Measurements from ENCODE around the gene PGBD5. TPM values are rescaled to one million over a fixed set of nuclear protein-coding genes. Genes with fewer than 3 reads are reported as not detected.

The PGBD5 gene
- total and polyA plus RNA-seq, 4 donors = 0.54 to 3.0 (median 1.8) TPM

GRCh38 chr1:230382001-230382491, 44.1 kb downstream of the PGBD5 start:
- no peak for TF ChIP-seq CTCF (IDR thresholded peaks at IDR 0.05; ENCODE audit: control extremely low read depth, extremely low read depth)
- ATAC-seq (ENCODE audit: insufficient read depth, low FRiP score) = peak; percentile 59

DNA sequence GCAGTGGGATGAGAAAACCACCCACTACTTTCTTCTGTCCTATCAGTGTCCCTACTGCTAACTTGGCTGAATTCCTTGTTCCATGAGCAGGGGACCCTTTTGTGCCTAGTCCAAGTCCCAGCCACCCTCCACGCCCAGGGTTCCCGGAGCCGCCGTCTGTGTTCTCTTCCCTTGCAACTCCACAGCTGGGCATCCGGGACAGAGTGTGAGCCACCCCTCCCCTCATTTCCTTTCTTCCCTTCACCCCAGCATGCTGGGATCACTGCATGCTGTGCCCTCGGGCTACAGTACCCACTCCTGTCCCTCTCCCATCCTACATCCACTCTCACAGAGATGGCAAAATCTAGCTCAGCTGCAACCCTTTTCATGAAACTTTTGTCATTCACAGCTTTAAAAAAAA, 44.5 kb downstream of the PGBD5 start:
- Histone ChIP-seq H3K36me3 (ENCODE audit: control insufficient read depth in 4 of 4, insufficient read depth in 4 of 4, low read length in 4 of 4) (no peaks in the 10 kb centered on the region), H3K27me3 (ENCODE audit: control insufficient read depth in 3 of 3, insufficient read depth in 3 of 3, low read length in 2 of 3) (no peaks in the 10 kb centered on the region), H3K4me3 (no peak overlapping the region), H3K9ac (ENCODE audit: insufficient read depth in 1 of 2, low read length in 2 of 2) (no peak overlapping the region), H3K9me3 (ENCODE audit: control insufficient read depth in 4 of 4, insufficient read depth in 3 of 4, low read length in 3 of 4) (peaks cover 0 to 11% (median 3%) of the 10 kb centered on the region in 4 donors), H3K27ac (ENCODE audit: low read depth in 1 of 2, low read length in 1 of 2) (peak overlapping the region in 1 of 2 donors; percentile 65), H3K4me1 (ENCODE audit: control insufficient read depth in 5 of 5, insufficient read depth in 5 of 5, low read length in 5 of 5) (peaks cover 0 to 6% (median 0%) of the 10 kb centered on the region in 5 donors)
- DNase-seq (no peak), ATAC-seq (ENCODE audit: insufficient read depth, low FRiP score) (no peak)
- no peak for TF ChIP-seq CTCF (IDR thresholded peaks at IDR 0.05; ENCODE audit: control extremely low read depth, extremely low read depth)
- WGBS, 2 donors = 23 to 27% methylated on average over 6 of the region's 6 CpGs

More at GRCh38 chr1:230382001-230382491, 44.1 kb downstream of the PGBD5 start:
- Histone ChIP-seq H3K27ac (ENCODE audit: low read depth in 1 of 2, low read length in 1 of 2) (peak overlapping the region in 1 of 2 donors; percentile 32), H3K27me3 (ENCODE audit: control insufficient read depth in 3 of 3, insufficient read depth in 3 of 3, low read length in 2 of 3) (no peaks in the 10 kb centered on the region), H3K4me3 (no peak overlapping the region), H3K4me1 (ENCODE audit: control insufficient read depth in 5 of 5, insufficient read depth in 5 of 5, low read length in 5 of 5) (peaks cover 0 to 6% (median 0%) of the 10 kb centered on the region in 5 donors), H3K36me3 (ENCODE audit: control insufficient read depth in 4 of 4, insufficient read depth in 4 of 4, low read length in 4 of 4) (no peaks in the 10 kb centered on the region), H3K9ac (ENCODE audit: insufficient read depth in 1 of 2, low read length in 2 of 2) (no peak overlapping the region), H3K9me3 (ENCODE audit: control insufficient read depth in 4 of 4, insufficient read depth in 3 of 4, low read length in 3 of 4) (peaks cover 0 to 11% (median 3%) of the 10 kb centered on the region in 4 donors)
- DNase-seq = peak; percentile 47 to 70 (median 52)
- WGBS, 2 donors = 47 to 52% methylated on average over 7 of the region's 7 CpGs

DNA sequence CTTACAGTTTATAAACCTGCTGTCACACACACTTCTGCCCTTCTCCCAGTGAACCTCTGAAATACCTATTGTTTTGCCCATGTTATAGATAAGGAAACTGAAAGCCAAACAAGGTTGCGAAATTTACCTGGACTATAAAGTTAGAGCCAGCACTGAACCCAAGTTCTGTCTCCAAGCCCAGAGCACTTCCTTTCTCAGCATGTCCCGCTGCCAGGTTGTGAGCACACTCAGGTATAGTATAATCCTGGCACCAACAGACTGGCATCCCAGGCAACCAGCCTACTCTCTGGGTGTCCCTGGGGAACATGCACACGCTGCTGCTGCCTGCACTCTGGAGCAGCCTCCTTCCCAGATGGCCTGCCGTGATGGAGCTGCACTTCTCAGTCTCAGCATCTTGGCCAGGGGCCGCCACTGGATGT, 45.1 kb downstream of the PGBD5 start:
- H3K9me3 ChIP-seq (ENCODE audit: control insufficient read depth in 4 of 4, insufficient read depth in 3 of 4, low read length in 3 of 4) = peaks cover 0 to 11% (median 3%) of the 10 kb centered on the region in 4 donors
- no peaks in the 10 kb centered on the region for H3K36me3 ChIP-seq (ENCODE audit: control insufficient read depth in 4 of 4, insufficient read depth in 4 of 4, low read length in 4 of 4)
- DNase-seq (no peak), ATAC-seq (ENCODE audit: insufficient read depth, low FRiP score) (peak; percentile 21)
- no peak for TF ChIP-seq CTCF (IDR thresholded peaks at IDR 0.05; ENCODE audit: control extremely low read depth, extremely low read depth)
- no peak overlapping the region for H3K4me3 ChIP-seq
- 66 to 80% methylated on average over 5 of the region's 5 CpGs for WGBS, 2 donors
- H3K9ac ChIP-seq (ENCODE audit: insufficient read depth in 1 of 2, low read length in 2 of 2) = no peak overlapping the region
- H3K27me3 ChIP-seq (ENCODE audit: control insufficient read depth in 3 of 3, insufficient read depth in 3 of 3, low read length in 2 of 3) = no peaks in the 10 kb centered on the region
- peak overlapping the region in 1 of 2 donors; percentile 65 for H3K27ac ChIP-seq (ENCODE audit: low read depth in 1 of 2, low read length in 1 of 2)
- H3K4me1 ChIP-seq (ENCODE audit: control insufficient read depth in 5 of 5, insufficient read depth in 5 of 5, low read length in 5 of 5) = peaks cover 0 to 9% (median 0%) of the 10 kb centered on the region in 5 donors

- DNase-seq = no peak
- no peak for TF ChIP-seq CTCF (IDR thresholded peaks at IDR 0.05; ENCODE audit: control extremely low read depth, extremely low read depth)
- no peaks in the 10 kb centered on the region for H3K36me3 ChIP-seq (ENCODE audit: control insufficient read depth in 4 of 4, insufficient read depth in 4 of 4, low read length in 4 of 4)
- no peak overlapping the region for H3K4me3 ChIP-seq
- H3K9ac ChIP-seq (ENCODE audit: insufficient read depth in 1 of 2, low read length in 2 of 2) = no peak overlapping the region
- no peaks in the 10 kb centered on the region for H3K27me3 ChIP-seq (ENCODE audit: control insufficient read depth in 3 of 3, insufficient read depth in 3 of 3, low read length in 2 of 3)
- ATAC-seq (ENCODE audit: insufficient read depth, low FRiP score) = no peak
- H3K4me1 ChIP-seq (ENCODE audit: control insufficient read depth in 5 of 5, insufficient read depth in 5 of 5, low read length in 5 of 5) = peaks cover 0 to 21% (median 2%) of the 10 kb centered on the region in 5 donors
- peaks cover 0 to 11% (median 3%) of the 10 kb centered on the region in 4 donors for H3K9me3 ChIP-seq (ENCODE audit: control insufficient read depth in 4 of 4, insufficient read depth in 3 of 4, low read length in 3 of 4)
- peak overlapping the region in 1 of 2 donors; percentile 3 for H3K27ac ChIP-seq (ENCODE audit: low read depth in 1 of 2, low read length in 1 of 2)
- WGBS, 2 donors = 64 to 73% methylated on average over 1 of the region's 1 CpG
These were observed 46.2 kb downstream of the PGBD5 start for GRCh38 chr1:230379928-230380327.
